Stimulated activated CD8-positive, alpha-beta memory T cell treated with anti-CD3 and anti-CD28 coated beads, Interleukin-12 subunit alpha, Interleukin-12 subunit beta, amount 100 ng/mL, for 1 hour (primary cell): ENCODE data around the gene PDGFA.

ENCODE experiments used
- DNase-seq: peaks from one replicate; pipeline ENCODE4 v3.0.0-alpha.2; 2020; ENCODE audit warnings: low read depth

Gene PDGFA

GRCh38 chr7:536231-536630 lies 16.6 kb upstream of the PDGFA start:
- DNase-seq, result no peak

GRCh38 chr7:534959-535358 lies 15.3 kb upstream of the PDGFA start:
- DNase-seq, result no peak

GRCh38 chr7:534075-534474 lies 14.4 kb upstream of the PDGFA start:
- DNase-seq, result no peak

GRCh38 chr7:533266-533665 lies 13.6 kb upstream of the PDGFA start:
- no peak for DNase-seq

- no peak for DNase-seq
Observed at GRCh38 chr7:532379-533143, 12.9 kb upstream of the PDGFA start.

GRCh38 chr7:531777-532176 lies 12.1 kb upstream of the PDGFA start:
- no peak for DNase-seq

- DNase-seq, result no peak
Observed at GRCh38 chr7:528451-528850, 8.8 kb upstream of the PDGFA start.

- DNase-seq, result no peak
Observed at GRCh38 chr7:527723-528122, 8.1 kb upstream of the PDGFA start.

- no peak for DNase-seq
Observed at GRCh38 chr7:526460-527034, 6.9 kb upstream of the PDGFA start.

- no peak for DNase-seq
Observed at GRCh38 chr7:525740-526139, 6.1 kb upstream of the PDGFA start.

- no peak for DNase-seq
Observed at GRCh38 chr7:524800-525199, 5.2 kb upstream of the PDGFA start.

GRCh38 chr7:523347-524336 lies 4.0 kb upstream of the PDGFA start:
- DNase-seq, result no peak

- DNase-seq, result no peak
Observed at GRCh38 chr7:522951-523314, 3.3 kb upstream of the PDGFA start.

- no peak for DNase-seq
Observed at GRCh38 chr7:522071-522950, 2.7 kb upstream of the PDGFA start.

GRCh38 chr7:521221-522070 lies 1.8 kb upstream of the PDGFA start:
- no peak for DNase-seq

- no peak for DNase-seq
Observed at GRCh38 chr7:520503-521161, 986 bp upstream of the PDGFA start.

- DNase-seq, result no peak
Observed at GRCh38 chr7:518630-519483, 789 bp downstream of the PDGFA start.

- no peak for DNase-seq
Observed at GRCh38 chr7:517774-518629, 1.6 kb downstream of the PDGFA start.
